Caco-2 (cell line): ENCODE data around the gene VSTM5. TPM values are rescaled to one million over a fixed set of nuclear protein-coding genes. Genes with fewer than 3 reads are reported as not detected.

Experiments
- BruUV-seq: library from RNA; stranded (reverse); fragments of 400-500 nt; replicated peaks from 2 replicates; lab custom pipeline; 2021; lab: Mats Ljungman, UMichigan
- CTCF ChIA-PET: fragments of 300-600 bp; sonication (Branson Sonifier 250); formaldehyde crosslinking; loops from one replicate; lab custom pipeline; 2022; ENCODE audit warnings: antibody characterized with exemption; lab: Charles Lee
- POLR2A ChIA-PET: fragments of 300-600 bp; sonication (Branson Sonifier 250); formaldehyde crosslinking; loops from one replicate; lab custom pipeline; 2022; ENCODE audit warnings: antibody characterized with exemption; lab: Charles Lee
- DNase-seq, 2 experiments: peaks; one replicate each; pipeline versions ENCODE4 v3.0.0 to v3.0.0-alpha.2; 2020 to 2022
- H3K27me3 ChIP-seq: replicated peaks from 2 replicates; pipeline ENCODE4 v1.6.0; 2011; ENCODE audit warnings: low read length; ENCODE audit not compliant: control insufficient read depth, insufficient read depth
- H3K36me3 ChIP-seq: 2 replicates; pipeline ENCODE4 v1.5.1; 2011; ENCODE audit warnings: low read length; ENCODE audit not compliant: control insufficient read depth, insufficient read depth
- H3K4me1 ChIP-seq: fragments of 250-450 bp; sonication (Bioruptor Pico); 2 replicates; pipeline ENCODE4 v1.5.1; 2020; ENCODE audit warnings: mild to moderate bottlenecking
- H3K4me3 ChIP-seq: 2 replicates; pipeline ENCODE4 v1.5.1; 2011; ENCODE audit warnings: low read depth, mild to moderate bottlenecking, control low read depth, low read length
- H3K9me3 ChIP-seq: fragments of 250-450 bp; sonication (Bioruptor Pico); 2 replicates; pipeline ENCODE4 v1.5.1; 2020; ENCODE audit warnings: mild to moderate bottlenecking, moderate library complexity
- H3K27ac Mint-ChIP-seq: one replicate; pipeline ENCODE4 v1.8.0; 2022; ENCODE audit warnings: mixed read lengths; ENCODE audit not compliant: unreplicated experiment
- H3K27me3 Mint-ChIP-seq: one replicate; pipeline ENCODE4 v1.8.0; 2022; ENCODE audit warnings: mixed read lengths; ENCODE audit not compliant: insufficient read depth, unreplicated experiment
- H3K36me3 Mint-ChIP-seq: one replicate; pipeline ENCODE4 v1.8.0; 2022; ENCODE audit warnings: mild to moderate bottlenecking, mixed read lengths; ENCODE audit not compliant: insufficient read depth, unreplicated experiment
- H3K4me1 Mint-ChIP-seq: one replicate; pipeline ENCODE4 v1.8.0; 2022; ENCODE audit warnings: low read depth, mixed read lengths; ENCODE audit not compliant: unreplicated experiment
- H3K4me3 Mint-ChIP-seq: one replicate; pipeline ENCODE4 v1.8.0; 2022; ENCODE audit warnings: mild to moderate bottlenecking, moderate library complexity, mixed read lengths; ENCODE audit not compliant: unreplicated experiment
- H3K9me3 Mint-ChIP-seq: one replicate; pipeline ENCODE4 v1.8.0; 2022; ENCODE audit warnings: mixed read lengths; ENCODE audit not compliant: unreplicated experiment
- intact Hi-C: fragments of 100-400 bp; cut with micrococcal nuclease; formaldehyde crosslinking; loops from one replicate; pipeline ENCODE4 v1.10.0; 2022; ENCODE audit not compliant: unreplicated experiment
- total RNA-seq: library from RNA; stranded (reverse); gene quantifications from 2 replicates; pipeline ENCODE4 v1.2.3, GENCODE V29; 2022
- TF ChIP-seq, protein P1 (sequence below), 2 experiments: fragments of 200-600 bp in 1 of 2; IDR thresholded peaks; 1 replicate in 1 of 2; 2 replicates in 1 of 2; pipeline versions ENCODE4 v1.5.1 to v1.8.0; 2011 to 2022; ENCODE audit warnings: antibody characterized with exemption in 1 of 2, control low read depth in 1 of 2, inconsistent platforms in 1 of 2, low read depth in 1 of 2, low read length in 1 of 2, mild to moderate bottlenecking in 1 of 2, moderate library complexity in 1 of 2; ENCODE audit not compliant: insufficient read depth in 1 of 2, severe bottlenecking in 1 of 2, unreplicated experiment in 1 of 2

The VSTM5 gene
- total RNA-seq, 1 experiment from 2014 or later, result 1.5 TPM

DNA sequence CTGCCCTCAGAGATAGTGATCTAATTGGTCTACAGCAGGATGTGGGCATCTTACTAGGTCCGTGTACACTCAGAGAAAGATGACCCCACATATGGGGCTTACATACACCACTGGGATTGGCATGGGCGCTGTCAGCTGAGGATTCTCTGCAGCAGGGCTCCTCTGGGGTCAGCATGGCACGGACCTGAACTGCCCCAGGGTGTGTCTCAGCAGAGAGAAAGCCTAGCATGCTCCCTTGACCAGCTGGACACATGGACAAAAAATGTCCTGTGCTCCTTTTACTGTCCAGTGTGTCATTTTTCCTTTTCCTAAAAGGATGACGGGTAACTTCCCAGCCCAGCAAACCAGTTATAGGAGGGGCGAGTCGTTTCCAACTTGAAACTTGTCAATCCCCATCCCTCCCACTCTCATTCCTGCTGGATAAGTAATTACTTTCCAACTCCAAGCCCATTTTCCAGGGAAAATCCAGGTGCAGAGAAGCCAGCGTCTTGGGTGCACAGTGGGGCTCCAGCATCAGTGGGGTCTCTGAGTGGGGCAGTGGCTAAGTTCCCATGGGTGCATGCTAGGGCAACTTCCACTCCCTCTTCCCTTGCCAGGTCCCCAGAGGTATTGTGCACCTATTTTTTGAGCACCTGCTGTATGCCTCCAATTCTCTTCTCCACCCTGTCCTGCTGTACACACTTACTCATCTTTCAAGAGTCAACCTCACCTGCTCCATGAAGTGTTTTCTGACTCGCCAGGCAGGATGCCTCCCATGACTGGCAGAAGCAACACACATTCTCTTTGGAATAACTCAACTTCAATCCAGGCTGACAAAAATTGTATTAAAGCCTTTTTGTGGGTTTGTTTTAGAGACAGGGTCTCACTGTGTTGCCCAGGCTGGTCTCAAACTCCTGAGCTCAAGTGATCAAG, 5.0 kb downstream of the VSTM5 start:
- POLR2A ChIA-PET, result no interaction called here
- no TSS peak for BruUV-seq
- peaks cover 5% of the 10 kb centered on the region for H3K4me1 Mint-ChIP-seq

DNA sequence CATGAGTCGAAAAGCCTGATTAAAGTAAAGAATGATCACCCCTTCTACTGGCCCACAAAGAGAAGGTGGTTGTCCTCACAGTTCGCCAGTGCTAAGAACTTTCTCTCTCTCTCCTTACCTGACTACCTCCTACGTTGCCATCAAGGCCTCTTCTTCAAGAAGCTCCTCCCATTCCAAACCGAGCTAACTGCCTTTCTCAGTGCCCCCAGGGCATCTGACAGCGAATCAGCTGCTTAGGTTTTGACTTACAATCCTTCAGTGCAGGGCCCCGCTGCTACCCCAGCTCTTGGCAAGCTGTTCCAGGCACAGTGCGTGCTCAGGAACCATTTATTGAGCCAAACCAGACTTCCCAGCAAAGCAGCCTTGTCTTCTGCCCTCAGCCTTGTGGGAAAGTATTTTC, 5.8 kb downstream of the VSTM5 start:
- CTCF ChIA-PET, result interaction anchor here (0.6 kb wide), 1 partner anchor 51 kb away, joined by 3 read pairs; no protein-coding TSS in a partner anchor

More for the DNA sequence above, 5.0 kb downstream of the VSTM5 start:
- no peaks in the 10 kb centered on the region for H3K36me3 ChIP-seq
- no peaks in the 10 kb centered on the region for H3K27me3 ChIP-seq
- TF ChIP-seq, protein P1, sequence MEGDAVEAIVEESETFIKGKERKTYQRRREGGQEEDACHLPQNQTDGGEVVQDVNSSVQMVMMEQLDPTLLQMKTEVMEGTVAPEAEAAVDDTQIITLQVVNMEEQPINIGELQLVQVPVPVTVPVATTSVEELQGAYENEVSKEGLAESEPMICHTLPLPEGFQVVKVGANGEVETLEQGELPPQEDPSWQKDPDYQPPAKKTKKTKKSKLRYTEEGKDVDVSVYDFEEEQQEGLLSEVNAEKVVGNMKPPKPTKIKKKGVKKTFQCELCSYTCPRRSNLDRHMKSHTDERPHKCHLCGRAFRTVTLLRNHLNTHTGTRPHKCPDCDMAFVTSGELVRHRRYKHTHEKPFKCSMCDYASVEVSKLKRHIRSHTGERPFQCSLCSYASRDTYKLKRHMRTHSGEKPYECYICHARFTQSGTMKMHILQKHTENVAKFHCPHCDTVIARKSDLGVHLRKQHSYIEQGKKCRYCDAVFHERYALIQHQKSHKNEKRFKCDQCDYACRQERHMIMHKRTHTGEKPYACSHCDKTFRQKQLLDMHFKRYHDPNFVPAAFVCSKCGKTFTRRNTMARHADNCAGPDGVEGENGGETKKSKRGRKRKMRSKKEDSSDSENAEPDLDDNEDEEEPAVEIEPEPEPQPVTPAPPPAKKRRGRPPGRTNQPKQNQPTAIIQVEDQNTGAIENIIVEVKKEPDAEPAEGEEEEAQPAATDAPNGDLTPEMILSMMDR (IDR thresholded peaks at IDR 0.05; ENCODE audit: insufficient read depth in 1 of 2, low read depth in 1 of 2, low read length in 1 of 2, severe bottlenecking in 1 of 2, unreplicated experiment in 1 of 2), result no peak
- DNase-seq, result no peak
- Mint-ChIP-seq H3K9me3 (no peaks in the 10 kb centered on the region), H3K27ac (no peak overlapping the region), H3K4me3 (no peak overlapping the region), H3K36me3 (no peaks in the 10 kb centered on the region), H3K27me3 (no peaks in the 10 kb centered on the region)
- H3K4me3 ChIP-seq, result no peak overlapping the region
- peaks cover 11% of the 10 kb centered on the region for H3K4me1 ChIP-seq
- CTCF ChIA-PET, result no interaction called here
- intact Hi-C loops, result no loop called here
- no peaks in the 10 kb centered on the region for H3K9me3 ChIP-seq

DNA sequence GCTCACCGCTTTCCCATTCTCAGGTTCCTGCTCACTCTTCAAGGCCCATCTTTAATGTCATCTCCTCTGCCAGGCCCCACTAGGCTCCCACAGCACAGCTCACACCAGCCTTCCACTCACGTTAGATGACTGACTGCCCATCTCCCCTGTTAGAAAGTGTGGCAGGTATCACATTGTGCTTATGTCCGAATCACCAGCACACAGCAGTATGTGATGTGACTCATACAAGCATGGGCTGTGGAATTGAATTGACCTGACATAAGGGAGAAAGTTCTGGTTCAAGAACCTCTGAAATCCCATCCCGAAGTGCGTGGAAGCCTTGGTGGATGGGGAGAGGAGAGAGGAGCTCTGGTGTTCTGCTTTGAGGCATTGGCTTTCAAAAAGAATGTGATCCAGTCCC, 6.5 kb downstream of the VSTM5 start:
- Histone ChIP-seq H3K36me3 (no peaks in the 10 kb centered on the region), H3K4me3 (no peak overlapping the region), H3K4me1 (peaks cover 5% of the 10 kb centered on the region; the same call in 1 of the 2 replicates), H3K9me3 (no peaks in the 10 kb centered on the region), H3K27me3 (no peaks in the 10 kb centered on the region)
- ChIA-PET CTCF (interaction anchor here (0.6 kb wide), 1 partner anchor 51 kb away, joined by 3 read pairs; no protein-coding TSS in a partner anchor), POLR2A (no interaction called here)
- intact Hi-C loops, result no loop called here
- H3K4me3 Mint-ChIP-seq, result no peak overlapping the region
- TF ChIP-seq, protein P1 (IDR thresholded peaks at IDR 0.05; ENCODE audit: insufficient read depth in 1 of 2, low read depth in 1 of 2, low read length in 1 of 2, severe bottlenecking in 1 of 2, unreplicated experiment in 1 of 2), result no peak
- H3K36me3 Mint-ChIP-seq, result no peaks in the 10 kb centered on the region
- no peaks in the 10 kb centered on the region for H3K9me3 Mint-ChIP-seq
- BruUV-seq, result no TSS peak
- peaks cover 5% of the 10 kb centered on the region for H3K4me1 Mint-ChIP-seq
- H3K27ac Mint-ChIP-seq, result no peak overlapping the region
- H3K27me3 Mint-ChIP-seq, result no peaks in the 10 kb centered on the region
- no peak for DNase-seq

More for the DNA sequence above, 5.8 kb downstream of the VSTM5 start:
- POLR2A ChIA-PET, result no interaction called here
- Mint-ChIP-seq H3K27ac (no peak overlapping the region), H3K4me3 (no peak overlapping the region), H3K4me1 (peaks cover 5% of the 10 kb centered on the region), H3K27me3 (no peaks in the 10 kb centered on the region), H3K9me3 (no peaks in the 10 kb centered on the region), H3K36me3 (no peaks in the 10 kb centered on the region)
- Histone ChIP-seq H3K4me1 (peaks cover 8% of the 10 kb centered on the region), H3K9me3 (no peaks in the 10 kb centered on the region), H3K36me3 (no peaks in the 10 kb centered on the region), H3K27me3 (no peaks in the 10 kb centered on the region), H3K4me3 (no peak overlapping the region)
- BruUV-seq, result no TSS peak
- TF ChIP-seq, protein P1 (IDR thresholded peaks at IDR 0.05; ENCODE audit: insufficient read depth in 1 of 2, low read depth in 1 of 2, low read length in 1 of 2, severe bottlenecking in 1 of 2, unreplicated experiment in 1 of 2), result no peak
- no peak for DNase-seq
- intact Hi-C loops, result no loop called here
